DMS53 treated with DMSO at 0.1 percent for 48 hours (cell line): ENCODE measurements around the gene FKBP2.

Experiments used
- DNase-seq: peaks from one replicate; lab custom pipeline; 2025; ENCODE audit not compliant: unreplicated experiment; lab: John Stamatoyannopoulos, UW

Gene FKBP2

GRCh38 chr11:64263021-64263946 is 22.4 kb downstream of the FKBP2 start:
- DNase-seq, result no peak

DNA sequence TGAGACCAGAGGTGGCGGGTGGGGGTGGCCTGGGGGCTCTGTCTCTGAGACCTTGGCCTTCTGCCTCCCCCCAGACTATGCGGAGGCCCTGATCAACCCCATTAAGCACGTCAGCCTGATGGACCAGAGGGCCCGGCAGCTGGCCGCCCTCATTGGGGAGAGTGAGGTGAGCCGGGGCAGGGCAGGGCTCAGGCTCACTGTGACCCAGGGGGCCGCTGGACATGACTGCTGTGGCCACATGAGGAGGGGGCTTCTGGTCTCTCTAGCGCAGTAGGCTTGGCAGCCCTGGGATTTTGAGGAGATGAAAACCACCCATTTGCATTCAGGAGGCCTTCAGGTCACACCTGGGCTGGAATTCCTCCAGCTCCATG is 23.0 kb downstream of the FKBP2 start:
- no peak for DNase-seq

- no peak for DNase-seq
Observed at GRCh38 chr11:64264371-64264852, 23.5 kb downstream of the FKBP2 start.

DNA sequence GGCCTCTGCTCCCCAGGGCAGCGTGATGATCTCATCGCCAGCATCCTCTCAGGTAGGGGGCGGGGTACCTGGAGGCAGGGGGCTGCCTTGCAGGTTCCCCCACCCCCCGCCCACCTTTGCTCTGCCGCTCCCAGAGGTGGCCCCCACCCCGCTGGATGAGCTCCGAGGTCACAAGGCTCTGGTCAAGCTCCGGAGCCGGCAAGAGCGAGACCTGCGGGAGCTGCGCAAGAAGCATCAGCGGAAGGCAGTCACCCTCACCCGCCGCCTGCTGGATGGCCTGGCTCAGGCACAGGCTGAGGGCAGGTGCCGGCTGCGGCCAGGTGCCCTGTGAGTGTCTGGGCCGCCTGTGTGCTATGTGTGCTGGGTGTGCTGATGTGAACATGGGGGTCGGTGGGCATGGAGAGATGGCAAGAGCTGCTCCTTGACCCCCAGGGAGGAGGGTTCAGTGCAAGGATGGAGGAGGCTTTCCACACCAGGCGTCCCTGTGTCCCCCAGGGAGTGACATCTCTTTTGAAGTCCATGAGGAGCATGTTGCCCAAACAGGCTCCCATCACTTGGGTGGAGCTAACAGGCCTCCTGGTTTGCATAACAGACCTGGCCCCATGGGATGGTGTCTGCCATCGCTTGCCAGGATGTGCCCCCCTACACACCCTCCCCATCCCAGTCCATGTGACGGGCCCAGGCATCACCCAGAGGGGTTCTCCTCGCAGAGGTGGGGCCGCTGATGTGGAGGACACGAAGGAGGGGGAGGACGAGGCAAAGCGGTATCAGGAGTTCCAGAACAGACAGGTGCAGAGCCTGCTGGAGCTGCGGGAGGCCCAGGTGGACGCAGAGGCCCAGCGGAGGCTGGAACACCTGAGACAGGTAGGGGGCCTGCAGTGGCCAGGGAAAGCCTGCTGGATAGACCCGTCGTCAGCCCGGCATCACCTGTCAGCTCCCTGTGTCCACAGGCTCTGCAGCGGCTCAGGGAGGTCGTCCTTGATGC is 24.6 kb downstream of the FKBP2 start:
- DNase-seq, result no peak

DNA sequence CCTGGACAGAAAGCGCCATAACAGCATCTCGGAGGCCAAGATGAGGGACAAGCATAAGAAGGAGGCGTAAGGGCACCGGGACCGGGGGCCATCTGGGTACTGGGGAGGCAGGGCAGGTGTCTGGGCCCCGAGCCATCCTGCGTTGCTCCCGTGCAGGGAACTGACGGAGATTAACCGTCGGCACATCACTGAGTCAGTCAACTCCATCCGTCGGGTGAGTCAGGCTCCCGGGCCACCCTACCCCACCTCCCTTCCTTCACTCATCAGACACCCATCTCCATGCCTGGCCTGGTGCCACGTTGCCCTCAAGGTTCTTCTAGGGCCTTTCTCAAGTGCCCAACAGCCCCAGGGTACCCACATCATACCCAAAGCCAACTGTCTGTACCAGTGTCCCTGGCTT is 25.4 kb downstream of the FKBP2 start:
- DNase-seq, result no peak

GRCh38 chr11:64267207-64267945 is 26.5 kb downstream of the FKBP2 start:
- DNase-seq, result no peak

GRCh38 chr11:64268025-64268892 is 27.4 kb downstream of the FKBP2 start:
- no peak for DNase-seq

DNA sequence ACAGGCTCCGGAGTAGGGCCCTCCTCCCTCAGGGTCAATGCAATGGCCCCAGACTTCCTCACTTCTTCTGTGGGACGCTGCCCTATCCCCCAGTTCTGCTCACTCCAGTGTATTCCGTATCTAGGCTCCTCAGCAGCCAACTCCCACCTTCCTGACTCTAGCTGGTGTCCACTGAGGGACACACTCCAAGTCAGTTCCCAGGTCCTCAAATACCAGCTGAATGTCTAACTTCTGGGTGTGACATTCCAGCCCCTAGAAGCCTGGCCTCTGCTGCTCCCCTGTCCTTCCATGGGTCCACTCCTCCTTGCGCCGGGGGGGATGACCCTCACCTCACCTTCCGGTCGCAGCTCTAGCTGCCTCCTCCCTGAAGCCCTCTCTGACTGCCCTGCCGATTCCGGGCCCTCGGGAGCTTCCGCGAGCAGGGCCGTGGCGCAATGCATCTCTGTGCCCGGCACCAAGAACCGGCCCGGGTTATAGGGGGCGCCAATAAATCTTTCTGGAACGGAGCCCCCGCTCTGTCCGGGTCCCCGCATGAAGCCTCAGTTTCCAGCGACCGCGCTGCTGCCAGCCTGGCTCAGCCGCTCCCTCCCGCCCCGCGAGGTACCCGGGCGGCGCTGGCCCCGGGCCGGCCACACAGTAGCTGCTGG is 28.1 kb downstream of the FKBP2 start:
- DNase-seq, result peak; percentile 54

GRCh38 chr11:64269540-64270220 is 28.8 kb downstream of the FKBP2 start:
- peak; percentile 98 for DNase-seq

GRCh38 chr11:64275031-64275800 is 34.3 kb downstream of the FKBP2 start:
- DNase-seq, result no peak

DNA sequence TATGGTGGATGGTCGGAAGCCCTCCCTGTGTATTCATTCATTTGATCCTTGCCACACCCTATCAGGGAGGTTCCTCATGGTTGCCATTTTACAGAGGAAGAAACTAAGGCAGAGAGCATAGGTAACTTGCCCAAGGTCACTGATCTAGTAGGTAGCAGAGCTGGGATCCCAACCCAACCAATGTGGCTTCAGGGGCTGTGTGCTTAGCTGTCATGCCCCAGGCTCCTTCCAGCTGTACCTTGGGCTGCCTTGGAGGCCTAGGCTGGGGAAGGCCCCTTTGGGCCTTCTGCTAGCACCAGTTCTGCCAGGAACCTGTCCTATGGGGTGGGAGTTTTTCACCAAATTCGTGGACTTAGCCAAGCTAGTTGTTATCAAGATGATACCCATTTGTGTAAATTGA is 34.9 kb downstream of the FKBP2 start:
- no peak for DNase-seq

GRCh38 chr11:64276653-64277431 is 35.9 kb downstream of the FKBP2 start:
- no peak for DNase-seq

DNA sequence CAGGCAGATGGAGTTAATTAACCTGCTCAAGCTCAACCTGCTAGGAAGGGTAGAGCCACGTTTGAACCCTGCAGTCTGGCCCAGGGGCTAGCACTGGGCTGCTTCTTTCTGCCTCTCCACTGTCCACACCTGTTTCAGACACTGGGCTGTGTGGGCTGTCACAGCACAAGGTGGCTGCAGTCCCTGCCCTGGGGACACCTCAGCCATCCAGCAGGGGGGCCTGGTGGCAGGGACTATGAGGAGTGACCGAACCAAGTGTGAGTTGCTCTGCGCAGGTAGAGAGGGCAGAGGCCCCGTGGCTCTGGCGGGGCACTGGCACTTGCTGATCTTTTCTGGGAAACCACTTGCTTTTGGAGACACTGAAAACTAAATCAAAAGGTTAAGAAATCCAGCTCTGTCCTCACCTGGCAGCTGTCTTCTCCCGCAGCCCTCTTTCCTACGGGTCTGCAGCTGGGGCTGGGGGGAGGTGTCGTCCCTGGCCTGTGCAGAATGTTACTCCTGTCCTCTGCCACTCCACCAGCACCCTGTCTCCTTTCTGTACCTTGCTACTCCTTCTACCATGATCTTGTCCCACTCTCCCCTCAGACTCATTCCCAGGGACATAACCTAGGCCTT is 37.8 kb downstream of the FKBP2 start:
- no peak for DNase-seq

GRCh38 chr11:64281957-64282770 is 41.3 kb downstream of the FKBP2 start:
- no peak for DNase-seq

- DNase-seq, result no peak
Observed at GRCh38 chr11:64283092-64283491, 42.2 kb downstream of the FKBP2 start.
